Neural crest cell (in vitro differentiated cells): ENCODE measurements around the gene PARP4. TPM values are rescaled to one million over a fixed set of nuclear protein-coding genes. Genes with fewer than 3 reads are reported as not detected.

ENCODE experiments used
- total RNA-seq: library from RNA; stranded (reverse); gene quantifications from 2 replicates; pipeline ENCODE4 v1.2.1, GENCODE V29; 2021

PARP4 gene
- total RNA-seq, 1 donor from 2014 or later, result 36.3 TPM

Other genes starting within 250 kb of the PARP4 start
- not detected in 2 replicates for gene C1QTNF9, start 203.2 kb downstream of the PARP4 start, total RNA-seq
- 0.12 and 0.23 TPM in 2 replicates for gene ATP12A, start 167.6 kb upstream of the PARP4 start, total RNA-seq